GM13976 (cell line): ENCODE results near the gene NUDT16L1.

Experiments used
- DNase-seq: peaks from one replicate; pipeline ENCODE4 v3.0.0; 2012; ENCODE audit warnings: low spot score
- in situ Hi-C: fragments of 300-500 bp; cut with MboI; formaldehyde crosslinking; loops from one replicate; pipeline ENCODE4 v1.12.0; 2022; ENCODE audit warnings: low sequenced_read_pairs, mixed read lengths, inconsistent platforms; ENCODE audit not compliant: unreplicated experiment
- TF ChIP-seq, protein P1 (sequence below): IDR thresholded peaks from 2 replicates; pipeline ENCODE4 v1.5.1; 2012; ENCODE audit warnings: borderline replicate concordance, mild to moderate bottlenecking; ENCODE audit not compliant: insufficient read depth; ENCODE audit errors: extremely low read depth, missing control alignments, control extremely low read depth

The NUDT16L1 gene

DNA sequence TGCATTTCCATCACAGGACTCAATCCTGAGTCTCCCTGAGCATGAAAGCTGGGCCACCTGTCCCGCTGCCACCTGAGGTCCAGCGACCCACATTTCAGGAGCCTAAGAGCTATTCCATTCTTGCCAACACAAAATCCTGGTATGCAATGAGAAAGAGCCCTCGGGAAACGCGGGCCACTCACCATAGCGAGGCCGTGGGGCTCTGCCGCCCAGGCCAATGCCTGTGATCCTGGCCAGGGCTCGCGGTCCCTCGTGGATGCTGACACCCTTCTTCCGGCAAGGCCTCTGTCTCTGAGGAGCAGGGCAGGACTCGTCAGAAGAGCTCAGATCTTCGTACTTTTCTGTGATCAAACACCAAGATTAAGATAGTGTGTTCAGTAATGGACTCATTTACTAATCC lies 11.6 kb downstream of the NUDT16L1 start:
- in situ Hi-C loops, result no loop called here
- no peak for DNase-seq
- TF ChIP-seq, protein P1, sequence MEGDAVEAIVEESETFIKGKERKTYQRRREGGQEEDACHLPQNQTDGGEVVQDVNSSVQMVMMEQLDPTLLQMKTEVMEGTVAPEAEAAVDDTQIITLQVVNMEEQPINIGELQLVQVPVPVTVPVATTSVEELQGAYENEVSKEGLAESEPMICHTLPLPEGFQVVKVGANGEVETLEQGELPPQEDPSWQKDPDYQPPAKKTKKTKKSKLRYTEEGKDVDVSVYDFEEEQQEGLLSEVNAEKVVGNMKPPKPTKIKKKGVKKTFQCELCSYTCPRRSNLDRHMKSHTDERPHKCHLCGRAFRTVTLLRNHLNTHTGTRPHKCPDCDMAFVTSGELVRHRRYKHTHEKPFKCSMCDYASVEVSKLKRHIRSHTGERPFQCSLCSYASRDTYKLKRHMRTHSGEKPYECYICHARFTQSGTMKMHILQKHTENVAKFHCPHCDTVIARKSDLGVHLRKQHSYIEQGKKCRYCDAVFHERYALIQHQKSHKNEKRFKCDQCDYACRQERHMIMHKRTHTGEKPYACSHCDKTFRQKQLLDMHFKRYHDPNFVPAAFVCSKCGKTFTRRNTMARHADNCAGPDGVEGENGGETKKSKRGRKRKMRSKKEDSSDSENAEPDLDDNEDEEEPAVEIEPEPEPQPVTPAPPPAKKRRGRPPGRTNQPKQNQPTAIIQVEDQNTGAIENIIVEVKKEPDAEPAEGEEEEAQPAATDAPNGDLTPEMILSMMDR, result no peak

DNA sequence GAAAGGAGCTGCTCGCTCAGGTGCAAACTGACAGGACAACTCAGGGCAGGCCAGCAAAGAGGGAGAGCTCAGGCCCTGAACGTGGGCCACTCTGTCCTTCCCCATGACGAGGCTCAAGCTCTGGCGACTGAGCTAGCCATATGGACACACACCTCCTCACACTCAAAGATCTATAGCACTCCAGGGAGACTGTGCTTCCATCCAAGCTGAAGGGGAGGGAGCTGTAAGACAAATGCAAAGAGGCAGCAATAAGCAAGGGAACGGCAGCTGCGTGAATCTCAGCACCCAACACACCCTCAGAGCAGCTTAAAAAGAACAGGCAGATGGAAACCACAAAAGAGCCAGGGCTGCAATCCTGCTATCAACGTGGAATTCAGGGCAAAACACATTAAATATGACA lies 13.5 kb downstream of the NUDT16L1 start:
- in situ Hi-C loops, result no loop called here
- TF ChIP-seq, protein P1, result no peak
- no peak for DNase-seq

DNA sequence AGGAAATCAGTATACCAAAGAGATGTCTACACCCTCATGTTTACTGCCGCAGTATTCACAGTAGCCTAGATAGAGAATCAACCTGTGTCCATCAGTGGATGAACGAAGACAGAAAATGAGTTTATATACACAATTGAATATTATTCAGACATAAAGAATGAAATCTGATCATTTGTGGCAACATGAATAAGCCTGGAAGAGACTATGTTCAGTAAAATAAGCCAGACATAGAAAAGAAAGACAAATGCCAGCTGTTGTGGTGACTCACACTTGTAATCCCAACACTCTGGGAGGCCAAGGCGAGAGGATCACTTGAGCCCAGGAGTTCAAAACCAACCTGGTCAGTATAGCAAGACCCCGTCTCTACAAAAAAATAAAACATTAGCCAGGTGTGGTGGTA lies 16.1 kb downstream of the NUDT16L1 start:
- in situ Hi-C loops, result no loop called here
- TF ChIP-seq, protein P1, result no peak

DNA sequence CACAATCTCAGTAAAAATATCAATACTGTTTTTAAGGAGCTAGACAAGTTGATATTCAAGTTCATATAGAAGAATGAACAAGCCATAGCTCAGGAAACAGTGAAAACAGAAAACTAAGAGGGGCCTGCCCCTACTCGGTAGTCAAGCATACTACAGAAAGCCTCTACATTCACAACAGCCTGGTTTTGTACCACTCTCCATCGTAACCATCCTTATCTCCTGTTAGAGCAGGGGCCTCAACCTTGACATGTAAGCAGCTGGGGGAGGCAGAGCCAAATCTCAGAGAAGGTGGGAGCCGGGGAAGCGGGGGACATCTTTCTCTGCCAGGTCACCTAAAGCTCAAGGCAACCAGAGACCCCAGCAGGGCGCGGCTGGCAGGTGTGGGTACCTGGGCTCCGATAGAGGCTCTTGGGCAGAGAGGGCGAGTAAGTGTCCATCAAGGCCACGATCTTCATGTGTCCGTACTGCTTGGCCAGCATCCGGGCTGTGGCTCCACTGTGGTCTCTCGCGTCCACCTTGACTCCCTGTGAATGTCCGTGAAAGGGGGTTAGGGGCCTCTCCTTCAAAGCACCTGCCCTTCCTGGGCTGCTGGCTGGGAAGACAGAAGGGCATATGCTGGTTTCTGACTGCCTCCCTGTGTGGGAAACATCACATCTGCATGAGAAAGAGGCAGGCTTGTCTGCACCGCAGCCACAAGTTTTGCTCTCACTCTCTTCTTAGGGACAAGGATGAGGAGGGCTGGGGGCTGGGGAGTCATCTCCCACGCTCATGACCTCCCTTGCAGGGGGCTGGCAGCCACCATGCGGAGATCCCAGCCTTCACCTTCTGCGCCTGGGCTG lies 20.5 kb downstream of the NUDT16L1 start:
- no peak for DNase-seq
- TF ChIP-seq, protein P1, result no peak
- in situ Hi-C loops, result no loop called here

More for the DNA sequence above, 16.1 kb downstream of the NUDT16L1 start:
- DNase-seq, result no peak

DNA sequence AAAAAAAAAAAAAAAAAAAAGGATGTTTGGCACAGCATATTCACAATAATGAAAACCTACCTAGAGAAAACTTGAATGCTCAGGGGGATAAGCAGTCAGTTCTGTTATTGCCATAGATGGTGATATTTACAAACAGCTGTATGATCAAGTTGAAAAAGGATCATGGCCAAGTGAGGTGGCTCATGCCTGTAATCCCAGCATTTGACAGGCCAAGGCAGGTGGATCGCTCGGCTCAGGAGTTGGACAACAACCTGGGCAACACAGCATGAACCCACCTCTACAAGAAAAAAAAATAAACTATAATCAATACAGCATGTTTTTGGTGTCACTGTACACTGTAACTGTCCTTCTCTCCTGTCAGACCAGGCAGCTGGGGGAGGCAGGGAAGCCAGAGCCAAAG lies 21.6 kb downstream of the NUDT16L1 start:
- no peak for DNase-seq
- in situ Hi-C loops, result no loop called here
- TF ChIP-seq, protein P1, result no peak

DNA sequence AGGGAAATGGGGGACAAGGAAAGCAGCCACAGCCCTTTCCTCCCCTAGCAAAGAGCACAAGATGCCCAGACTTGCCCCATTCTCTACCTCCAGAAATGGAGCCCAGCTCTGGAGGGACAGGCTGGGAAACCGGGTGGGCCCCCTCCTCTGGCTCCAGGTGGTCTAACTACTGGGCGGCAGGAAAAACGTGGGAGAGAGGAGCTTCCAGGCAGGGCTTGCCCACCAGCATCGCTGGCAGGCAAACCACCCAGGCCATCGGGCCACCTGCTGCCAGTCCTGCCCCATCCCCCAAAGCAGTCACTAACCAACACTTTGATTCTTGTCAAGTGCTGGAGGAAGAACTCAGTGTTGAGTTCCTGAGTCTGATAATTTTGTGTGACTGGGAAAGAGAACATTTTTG lies 25.1 kb downstream of the NUDT16L1 start:
- no peak for DNase-seq
- TF ChIP-seq, protein P1, result no peak
- in situ Hi-C loops, result no loop called here
